COLO829 (cell line): ENCODE measurements around the gene SCO2.
A peak's percentile ranks its signal among the peaks of the same experiment; 100 is the strongest.
"Not testable (repeated sequence)": the region's sequence is repeated elsewhere in the genome, so short reads cannot be mapped to it uniquely, and the experiment has no call there.

Experiments
- DNase-seq: peaks from one replicate; pipeline ENCODE4 v3.0.0; 2012; ENCODE audit warnings: low spot score

Gene SCO2

DNA sequence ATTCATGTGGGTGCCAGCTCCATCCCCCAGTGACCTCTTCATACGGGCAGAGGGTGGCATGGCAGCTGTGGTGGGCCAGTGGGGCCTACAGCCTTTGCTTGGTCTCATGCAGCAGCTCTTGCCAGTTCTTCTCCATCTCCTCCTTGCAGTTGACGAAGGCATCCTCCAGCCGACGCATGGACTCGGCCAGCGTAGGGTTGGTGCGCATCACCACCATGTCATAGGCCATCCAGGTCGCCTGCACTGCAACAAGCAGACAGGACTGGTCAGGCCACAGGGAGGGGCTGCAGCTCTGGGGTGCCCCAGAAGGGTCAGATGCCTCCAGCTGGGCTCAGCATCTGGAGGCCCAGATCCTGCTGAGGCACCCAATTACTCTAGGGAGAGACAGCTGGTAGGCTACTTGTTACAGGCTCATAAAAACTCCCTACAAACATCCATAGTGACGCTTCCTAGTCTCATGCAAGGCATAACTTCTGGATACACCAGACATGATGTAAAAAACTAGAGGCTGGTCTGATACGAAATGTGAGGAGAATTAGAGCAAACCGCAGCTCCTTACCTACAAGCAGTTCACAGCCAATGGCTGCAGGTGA lies 25.9 kb upstream of the SCO2 start:
- no peak for DNase-seq

DNA sequence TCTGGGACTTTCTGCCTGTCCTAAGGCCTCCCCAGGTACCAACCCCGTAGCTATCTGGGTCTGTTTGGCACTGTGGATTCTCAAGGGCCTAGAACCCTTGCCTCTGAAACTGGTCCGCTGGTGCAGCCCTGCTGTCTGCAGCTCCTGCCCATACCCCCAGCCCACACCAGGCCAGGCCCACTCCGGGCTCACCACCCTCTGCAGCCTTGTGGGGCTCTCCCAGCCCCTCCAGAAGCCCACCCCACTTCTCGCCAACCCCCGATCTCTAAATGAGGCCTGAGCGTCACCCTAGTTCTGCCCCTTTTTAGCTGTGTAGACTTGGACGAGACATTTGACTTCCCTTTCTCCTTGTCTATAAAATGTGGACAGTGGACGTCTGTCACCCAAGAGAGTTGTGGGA lies 25.0 kb upstream of the SCO2 start:
- no peak for DNase-seq

DNA sequence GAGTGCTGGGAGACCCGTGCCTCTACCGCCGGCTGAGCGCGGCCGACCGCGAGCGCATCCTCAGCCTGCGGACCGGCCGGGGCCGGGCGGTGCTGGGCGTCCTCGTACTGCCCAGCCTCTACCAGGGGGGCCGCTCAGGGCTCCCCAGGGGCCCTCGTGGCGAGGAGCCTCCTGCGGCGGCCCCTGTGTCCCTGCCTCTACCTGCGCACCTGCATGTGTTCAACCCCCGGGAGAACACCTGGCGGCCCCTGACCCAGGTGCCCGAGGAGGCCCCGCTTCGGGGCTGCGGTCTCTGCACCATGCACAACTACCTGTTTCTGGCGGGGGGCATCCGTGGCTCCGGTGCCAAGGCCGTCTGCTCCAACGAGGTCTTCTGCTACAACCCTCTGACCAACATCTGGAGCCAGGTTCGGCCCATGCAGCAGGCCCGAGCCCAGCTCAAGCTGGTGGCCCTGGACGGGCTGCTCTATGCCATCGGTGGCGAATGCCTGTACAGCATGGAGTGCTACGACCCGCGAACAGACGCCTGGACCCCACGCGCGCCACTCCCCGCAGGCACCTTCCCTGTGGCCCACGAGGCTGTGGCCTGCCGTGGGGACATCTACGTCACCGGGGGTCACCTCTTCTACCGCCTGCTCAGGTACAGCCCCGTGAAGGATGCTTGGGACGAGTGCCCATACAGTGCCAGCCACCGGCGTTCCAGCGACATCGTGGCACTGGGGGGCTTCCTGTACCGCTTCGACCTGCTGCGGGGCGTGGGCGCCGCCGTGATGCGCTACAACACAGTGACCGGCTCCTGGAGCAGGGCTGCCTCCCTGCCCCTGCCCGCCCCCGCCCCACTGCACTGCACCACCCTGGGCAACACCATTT lies 23.8 kb upstream of the SCO2 start:
- no peak for DNase-seq

DNA sequence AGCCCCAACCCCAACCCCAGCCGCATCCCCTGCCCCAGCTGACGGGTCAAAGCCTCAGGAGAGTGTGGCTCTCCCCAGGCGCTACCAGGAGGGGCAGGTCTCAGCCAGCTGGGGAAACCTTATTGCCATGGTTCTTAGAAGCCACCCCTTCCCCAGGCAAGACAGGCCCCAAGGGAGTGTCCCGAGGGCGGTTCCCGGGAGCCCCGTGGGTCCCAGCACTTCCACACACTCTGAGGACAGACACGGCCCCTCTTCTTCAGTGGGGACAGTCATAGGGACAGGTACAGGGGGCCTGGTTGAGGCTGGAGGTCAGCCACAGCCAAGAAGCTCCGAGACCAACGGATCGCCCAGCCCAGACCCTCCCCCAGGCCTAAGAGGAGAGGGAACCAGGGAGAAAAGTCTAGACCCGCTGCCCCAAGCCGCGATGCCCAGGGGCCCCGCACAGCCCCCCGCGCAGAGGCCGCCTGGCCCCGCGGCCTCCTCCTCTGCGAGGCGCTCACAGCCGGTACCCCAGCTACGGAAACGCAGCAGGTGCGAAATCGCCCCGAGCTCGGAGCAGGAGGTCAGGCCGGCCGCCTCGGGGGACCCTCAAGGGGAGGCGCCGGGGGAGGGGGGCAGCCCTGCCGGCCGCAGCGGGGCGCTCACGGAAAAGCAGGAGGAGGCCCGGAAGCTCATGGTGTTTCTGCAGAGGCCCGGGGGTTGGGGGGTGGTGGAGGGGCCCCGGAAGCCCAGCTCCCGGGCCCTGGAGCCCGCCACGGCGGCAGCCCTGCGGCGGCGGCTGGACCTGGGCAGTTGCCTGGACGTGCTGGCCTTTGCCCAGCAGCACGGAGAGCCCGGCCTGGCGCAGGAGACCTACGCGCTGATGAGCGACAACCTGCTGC lies 22.9 kb upstream of the SCO2 start:
- no peak for DNase-seq

DNA sequence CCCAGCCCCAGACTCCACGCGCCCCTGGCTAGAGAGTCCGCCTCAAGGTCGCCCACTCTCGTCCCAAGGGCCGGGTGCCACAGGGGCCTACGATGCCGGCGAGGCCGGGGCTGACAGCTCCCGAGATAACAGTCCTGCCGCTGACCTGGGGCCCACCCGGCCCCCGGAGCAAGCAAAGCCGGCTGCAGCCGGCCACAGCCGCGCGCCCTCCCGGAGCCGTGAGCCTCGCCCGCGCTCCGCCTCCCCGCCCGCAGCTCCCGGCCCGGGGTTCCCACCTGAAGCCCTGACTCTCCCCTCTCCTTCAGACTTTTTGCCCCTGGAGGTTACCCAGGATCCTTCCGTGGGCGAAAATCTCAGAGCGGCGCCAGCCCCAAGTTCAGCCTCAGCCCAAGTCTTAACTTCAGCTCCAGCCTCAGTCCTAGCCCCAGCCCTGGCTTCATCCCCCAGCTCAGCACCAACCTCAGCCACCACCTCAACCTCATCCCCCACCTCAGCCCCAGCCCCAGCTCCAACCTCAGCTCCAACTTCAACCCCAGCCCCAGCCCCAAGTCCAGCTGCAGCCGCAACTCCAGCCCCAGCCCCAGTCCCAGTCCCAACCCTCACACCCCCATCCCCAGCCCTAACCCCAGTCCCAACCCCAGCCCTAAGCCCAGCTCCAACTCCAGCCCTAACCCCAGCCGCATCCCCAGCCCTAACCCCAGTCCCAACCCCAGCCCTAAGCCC lies 22.0 kb upstream of the SCO2 start:
- no peak for DNase-seq

DNA sequence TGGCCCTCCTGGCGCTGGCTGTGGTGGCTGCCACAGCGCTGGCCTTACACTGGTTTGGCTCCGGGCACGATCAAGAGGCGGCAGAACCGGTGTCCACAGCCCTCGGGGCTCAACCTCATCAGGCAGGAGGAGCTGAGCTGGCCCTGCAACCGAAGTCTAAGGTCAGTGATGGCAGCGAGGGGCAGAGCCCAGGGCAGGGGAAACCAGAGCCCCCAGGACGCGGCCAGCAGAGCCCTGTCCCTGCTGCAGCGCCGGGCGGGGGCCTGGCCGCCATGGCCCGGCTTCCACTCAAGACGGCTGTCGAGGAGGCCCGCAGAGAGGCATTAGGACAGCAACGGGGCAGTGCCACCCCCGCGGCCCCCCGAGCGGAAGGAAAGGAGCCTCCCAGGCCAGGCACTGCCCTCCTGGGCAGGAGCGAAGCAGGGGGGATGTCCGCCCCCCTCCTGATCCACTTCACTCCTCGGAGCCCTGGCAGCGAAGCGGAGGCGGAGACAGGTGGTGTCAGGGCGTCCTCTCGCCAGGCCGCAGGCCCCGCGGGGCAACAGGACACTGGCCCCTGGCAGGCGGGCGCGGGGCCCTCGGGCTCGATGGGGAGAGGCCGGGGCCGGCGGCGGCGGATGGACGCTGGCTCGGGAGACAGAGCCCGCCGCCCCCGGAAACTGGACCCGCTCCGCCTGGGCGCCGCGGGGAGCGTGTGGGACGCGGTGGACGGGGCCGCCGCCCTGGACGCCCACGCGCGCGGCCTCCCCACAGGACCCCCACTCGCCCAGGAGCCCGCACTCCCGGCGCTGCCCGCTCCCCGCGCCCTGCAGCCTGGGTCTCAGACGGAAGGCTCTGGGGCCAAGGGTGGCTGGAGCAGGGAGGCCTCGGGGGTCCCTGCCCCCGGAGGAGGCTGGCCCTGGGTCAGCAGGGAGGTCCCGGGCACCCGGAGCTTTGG lies 21.2 kb upstream of the SCO2 start:
- DNase-seq, result no peak

DNA sequence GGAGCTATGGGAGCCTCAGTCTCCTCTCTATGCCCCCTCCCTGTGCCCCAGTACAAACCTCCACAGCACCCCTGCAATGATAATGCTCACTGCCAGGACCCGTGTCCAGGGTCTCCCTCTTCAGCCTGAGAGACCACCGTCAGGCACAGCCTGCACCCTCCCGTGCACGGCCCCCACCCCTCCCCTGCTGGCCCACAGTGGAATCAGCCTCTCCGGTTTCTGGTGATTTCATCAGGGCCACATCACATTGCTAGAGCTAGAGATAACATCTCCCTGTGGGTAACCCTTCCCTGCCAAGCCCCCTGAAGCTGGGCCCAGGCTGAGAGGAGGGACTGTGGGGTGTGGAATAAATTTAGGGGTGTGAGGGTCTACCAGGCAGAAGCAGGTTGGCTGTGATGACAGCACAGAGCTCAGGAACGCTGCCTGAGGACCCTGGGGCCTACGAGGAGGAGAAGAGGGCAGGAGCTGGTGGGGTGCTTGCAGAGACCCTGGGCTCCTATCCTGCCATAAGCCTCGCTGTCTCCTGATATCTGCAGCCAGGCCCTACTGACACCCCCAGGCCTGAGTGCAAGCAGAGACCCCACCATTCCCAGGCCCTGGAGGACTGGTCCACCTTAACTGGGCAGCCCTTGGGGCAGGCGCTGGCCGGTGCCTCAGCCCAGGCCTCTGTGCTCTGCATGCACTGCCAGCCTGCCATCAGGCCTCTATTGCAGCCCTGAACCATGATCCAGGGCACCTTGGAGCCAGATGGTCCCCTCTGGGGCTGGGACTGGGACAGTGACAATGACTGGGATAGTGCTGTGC lies 20.3 kb upstream of the SCO2 start, which contains the start of gene KLHDC7B:
TSS of gene KLHDC7B (plus strand) at position 378 of the 804 bp plus-strand sequence. CDS start at position 723, 345 bp downstream.
- DNase-seq, result no peak

DNA sequence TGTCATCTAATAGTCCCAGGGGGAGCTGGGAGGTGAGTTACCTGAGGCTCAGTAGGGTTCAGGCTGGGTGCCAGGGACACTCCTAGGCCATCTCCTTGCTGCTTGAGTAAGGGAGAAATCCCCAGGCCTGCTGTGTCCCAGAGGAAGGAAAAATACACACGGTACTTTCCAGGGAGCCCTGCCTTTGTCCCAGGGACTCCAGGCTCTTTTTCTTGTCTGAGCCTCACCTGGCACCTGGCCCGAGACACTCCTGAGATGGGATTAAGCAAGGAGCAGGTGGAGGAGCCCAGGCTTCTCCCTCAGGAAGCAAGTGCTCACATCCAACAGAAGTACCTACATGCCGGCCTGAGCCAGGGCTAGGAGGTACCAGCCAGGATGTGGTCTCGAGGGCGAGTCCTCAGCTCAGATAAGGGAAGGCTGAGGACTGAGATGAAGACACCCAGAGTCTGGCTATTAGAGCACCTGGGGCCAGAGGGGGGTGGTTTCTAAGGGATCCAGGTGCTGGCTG lies 19.4 kb upstream of the SCO2 start:
- DNase-seq, result no peak

DNA sequence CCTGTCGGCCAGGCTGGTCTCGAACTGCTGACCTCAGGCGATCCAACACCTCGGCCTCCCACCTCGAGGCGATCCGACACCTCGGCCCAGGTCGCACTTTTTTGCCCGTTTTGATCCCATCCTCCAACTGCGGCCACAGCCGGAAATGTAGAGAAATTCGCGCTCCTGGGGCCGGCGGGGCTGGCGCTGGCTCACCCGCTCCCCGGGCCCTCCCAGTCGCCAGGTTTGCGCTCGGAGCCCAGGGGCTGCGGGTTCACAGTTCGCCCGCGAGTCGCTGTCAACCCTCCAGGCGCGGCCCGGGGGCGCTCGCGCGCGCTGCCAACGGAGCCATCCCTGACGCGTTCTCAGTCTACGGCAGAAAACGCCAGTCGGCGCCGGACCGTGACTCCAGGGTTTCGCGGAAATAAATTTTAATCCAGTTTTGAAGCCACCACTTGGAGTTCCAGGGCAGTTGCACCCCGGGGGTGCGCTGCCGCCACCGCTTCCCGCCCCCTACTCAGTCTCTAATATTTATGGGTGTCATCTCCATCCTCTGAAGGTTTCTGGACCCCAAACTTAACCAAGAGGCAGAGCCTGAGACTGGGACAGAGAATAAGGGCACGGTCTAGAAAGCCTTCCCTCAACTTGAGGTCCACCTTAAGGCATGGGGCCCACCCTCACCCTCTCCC lies 18.8 kb upstream of the SCO2 start:
- no peak for DNase-seq

DNA sequence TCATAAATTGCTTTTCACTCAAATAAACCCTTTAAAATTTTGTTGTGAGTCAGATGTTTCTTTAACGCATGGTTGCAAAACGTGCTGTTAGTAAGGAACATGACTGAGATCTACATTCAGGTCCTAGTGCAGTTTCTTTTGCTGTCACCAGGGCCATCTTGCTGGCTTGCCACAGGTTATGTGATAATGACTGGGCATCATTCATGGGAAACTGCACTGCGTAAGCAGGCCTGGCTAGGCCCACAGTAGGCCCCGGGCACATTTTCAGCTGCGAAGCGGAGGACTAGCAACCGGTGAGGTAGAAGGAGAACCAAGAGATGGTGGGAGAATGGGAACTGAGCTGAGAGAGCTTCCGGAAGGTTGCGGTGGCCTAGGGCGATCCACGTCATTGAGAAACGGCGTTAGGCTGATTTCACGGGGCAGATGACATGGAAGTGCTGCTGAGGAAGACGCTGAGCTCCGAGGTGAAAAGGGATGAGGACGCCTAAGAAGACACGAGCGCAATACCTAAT lies 17.1 kb upstream of the SCO2 start:
- no peak for DNase-seq

DNA sequence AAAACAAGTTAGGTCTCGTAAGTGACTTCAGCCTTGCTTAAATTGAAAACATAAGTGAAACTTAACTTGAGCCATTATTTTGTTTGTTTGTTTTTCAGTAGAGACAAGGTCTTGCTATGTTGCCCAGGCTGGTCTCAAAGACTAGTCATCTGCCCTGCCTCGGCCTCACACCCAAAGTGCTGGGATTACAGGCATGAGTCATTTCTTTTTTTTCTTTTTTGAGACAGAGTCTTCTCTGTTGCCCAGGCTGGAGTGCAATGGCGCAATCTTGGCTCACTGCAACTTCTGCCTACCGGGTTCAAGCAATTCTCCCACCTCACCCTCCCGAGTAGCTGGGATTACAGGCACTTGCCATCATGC lies 16.2 kb upstream of the SCO2 start:
- peak; percentile 78 for DNase-seq

DNA sequence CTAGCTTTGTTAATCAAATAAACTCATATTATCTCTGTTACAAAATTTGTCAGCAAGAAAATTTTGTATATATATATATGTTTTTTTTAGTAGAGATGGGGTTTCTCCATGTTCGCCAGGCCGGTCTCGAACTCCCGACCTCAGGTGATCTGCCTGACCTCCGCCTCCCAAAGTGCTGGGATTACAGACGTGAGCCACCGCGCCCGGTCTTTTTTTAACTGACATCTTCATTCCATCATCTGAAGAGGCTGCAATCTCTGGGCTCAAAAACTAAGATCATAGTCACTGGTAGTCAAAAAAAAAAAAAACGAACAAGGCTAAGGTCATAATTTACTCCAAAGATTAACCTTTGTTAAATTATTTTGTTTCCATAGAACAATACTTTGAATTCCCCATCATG lies 15.0 kb upstream of the SCO2 start:
- DNase-seq, result no peak

DNA sequence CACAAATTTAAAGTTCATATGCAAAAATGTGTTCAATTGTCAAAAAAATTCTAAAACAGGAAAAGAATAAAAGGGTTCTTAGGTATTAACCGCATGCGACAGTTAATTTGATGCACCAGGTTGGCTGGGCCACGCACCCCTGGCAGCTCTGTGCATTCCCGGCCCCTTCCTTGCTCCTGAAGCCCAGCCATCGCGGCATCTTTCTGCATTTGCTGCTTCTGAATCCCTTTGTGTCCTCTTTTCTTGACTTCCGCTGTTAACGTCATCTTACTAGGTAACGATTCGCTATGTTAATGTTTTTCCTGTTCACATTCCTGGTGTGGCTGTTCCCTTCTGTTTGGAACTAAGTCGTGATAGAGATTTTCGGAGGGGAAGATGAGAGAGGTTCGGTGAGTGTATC lies 12.4 kb upstream of the SCO2 start:
- DNase-seq, result no peak

DNA sequence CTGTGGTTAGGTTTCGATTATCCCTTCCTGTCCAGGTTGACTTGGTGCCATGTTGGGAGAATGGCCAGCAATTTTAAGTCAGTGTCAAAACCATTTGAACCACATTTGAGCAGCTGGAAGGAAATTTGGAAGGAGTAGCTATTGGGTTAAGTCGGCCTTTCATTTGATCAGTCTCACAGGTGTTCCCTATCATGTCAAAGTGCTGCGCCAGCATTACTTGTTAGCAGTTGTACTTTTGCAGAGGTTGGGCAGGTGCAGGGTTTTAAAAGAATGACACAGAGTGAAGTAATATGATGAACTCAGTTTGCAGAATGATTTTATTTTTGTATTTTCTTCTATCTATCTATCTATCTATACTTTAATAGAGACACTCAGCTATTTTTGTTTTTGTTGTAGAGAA lies 10.8 kb upstream of the SCO2 start:
- DNase-seq, result no peak

DNA sequence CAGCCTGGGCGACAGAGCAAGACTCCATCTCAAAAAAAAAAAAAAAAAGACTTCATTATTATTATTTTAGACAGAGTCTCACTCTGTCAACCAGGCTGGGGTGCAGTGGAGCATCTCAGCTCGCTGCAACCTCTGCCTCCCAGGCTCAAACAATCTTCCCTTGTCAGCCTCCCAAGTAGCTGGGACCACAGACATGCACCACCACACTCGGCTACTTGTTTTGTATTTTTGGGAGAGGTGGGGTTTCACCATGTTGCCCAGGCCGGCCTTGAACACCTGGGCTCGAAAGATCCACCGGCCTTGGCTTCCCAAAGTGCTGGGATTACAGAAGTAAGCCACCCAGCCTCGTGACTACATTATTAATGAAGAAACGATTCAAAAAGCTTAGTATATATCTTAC lies 9.7 kb upstream of the SCO2 start:
- DNase-seq, result no peak

DNA sequence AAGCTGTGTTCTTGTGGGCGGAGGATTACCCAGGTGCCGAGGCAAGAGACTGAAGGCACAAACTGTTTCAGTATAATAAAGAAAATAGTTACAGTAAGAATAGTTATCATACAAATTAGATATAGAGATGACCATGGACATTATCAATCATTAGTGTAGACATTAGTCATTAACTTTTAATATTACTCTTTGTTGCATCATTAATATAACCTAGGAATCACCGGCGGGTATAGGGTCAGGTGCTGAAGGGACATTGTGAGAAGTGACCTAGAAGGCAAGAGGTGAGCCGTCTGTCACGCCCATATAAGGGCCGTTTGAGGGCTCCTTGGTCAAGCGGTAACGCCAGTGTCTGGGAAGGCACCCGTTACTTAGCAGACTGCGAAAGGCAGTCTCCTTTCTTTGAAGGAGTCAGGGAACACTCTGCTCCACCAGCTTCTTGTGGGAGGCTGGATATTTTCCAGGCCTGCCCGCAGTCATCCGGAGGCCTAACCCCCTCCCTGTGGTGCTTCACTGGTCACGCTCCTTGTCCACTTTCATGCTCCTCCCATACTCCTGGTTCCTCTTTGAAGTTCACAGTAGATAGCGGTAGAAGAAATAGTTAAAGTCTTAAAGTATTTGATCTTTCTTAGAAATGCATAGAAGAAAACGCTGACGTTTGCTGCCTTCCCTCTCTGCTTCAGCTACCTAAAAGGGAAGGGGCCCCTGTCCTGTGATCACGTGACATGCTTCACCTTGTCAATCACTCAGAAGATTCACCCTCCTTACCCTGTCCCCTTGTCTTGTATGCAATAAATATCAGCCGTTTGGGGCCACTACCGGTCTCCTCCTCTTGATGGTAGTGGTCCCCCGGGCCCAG lies 8.7 kb upstream of the SCO2 start:
- not testable (repeated sequence) for DNase-seq

DNA sequence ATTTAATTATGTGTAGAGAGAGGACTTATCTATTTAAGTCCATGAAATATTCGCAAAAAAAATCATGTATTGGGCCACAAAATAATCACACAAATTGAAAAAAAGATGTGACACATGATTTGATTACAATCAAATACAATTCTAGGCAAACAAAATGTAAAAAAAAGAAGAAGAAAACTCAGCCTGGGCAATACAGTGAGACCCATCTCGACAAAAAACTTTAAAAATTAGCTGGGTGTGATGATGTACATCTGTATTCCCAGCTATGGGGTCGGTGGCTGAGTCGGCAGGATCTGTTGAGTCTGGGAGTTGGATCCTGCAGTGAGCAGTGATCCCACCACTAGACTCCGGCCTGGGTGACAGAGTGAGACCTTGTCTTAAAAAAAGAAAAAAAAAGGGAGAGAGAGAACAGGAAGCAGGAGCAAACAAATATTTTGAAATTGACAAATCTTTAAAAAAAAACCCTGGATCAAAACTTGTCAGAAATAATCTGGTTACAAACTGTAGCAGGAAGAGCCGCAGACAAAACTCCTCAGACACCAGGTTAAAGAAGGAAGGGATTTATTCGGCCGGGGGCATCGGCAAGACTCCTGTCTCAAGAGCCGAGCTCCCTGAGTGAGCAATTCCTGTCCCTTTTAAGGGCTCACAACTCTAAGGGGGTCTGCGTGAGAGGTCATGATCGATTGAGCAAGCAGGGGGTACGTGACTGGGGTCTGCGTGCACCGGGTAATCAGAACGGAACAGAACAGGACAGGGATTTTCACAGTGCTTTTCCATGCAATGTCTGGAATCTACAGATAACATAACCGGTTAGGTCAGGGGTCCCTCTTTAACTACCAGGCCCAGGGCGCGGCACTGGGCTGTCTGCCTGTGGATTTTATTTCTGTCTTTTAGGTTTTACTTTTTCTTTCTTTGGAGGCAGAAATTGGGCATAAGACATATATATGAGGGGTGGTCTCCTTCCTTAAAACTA lies 7.7 kb upstream of the SCO2 start:
- DNase-seq, result no peak
